ENCODE results near the gene FAM13C. TPM values are rescaled to one million over a fixed set of nuclear protein-coding genes. Genes with fewer than 3 reads are reported as not detected.

Gene FAM13C
- total RNA-seq, 1 experiment from 2014 or later = 0.07 TPM

DNA sequence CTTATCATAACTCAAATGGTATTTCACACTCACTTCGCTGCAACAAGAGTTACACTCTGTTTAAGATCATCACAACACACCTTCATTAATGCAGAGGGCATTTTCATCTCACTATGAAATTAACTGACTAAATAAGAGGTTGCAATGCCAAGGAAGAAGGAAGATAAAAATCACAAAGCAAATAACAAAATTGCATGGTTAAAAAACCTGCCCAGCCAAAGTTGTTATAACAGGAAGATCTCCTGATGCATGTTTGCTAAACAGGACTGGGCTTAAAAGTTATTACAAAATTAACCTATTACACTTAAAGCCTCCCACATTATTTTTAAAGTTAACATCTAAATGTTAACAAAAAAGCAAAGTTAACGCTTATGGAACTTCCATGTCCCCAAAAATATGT lies 11.8 kb downstream of the FAM13C start:
- POLR2A ChIA-PET (ENCODE audit: unreplicated experiment) = no interaction called here
- Histone ChIP-seq H3K4me2 (ENCODE audit: low read length) (no peak overlapping the region), H3K27me3 (ENCODE audit: low read length) (peaks cover 26% of the 10 kb centered on the region), H3F3A (ENCODE audit: low read length, unreplicated experiment) (no peaks in the 10 kb centered on the region), H3K79me2 (ENCODE audit: low read length) (no peaks in the 10 kb centered on the region), H3K4me1 (ENCODE audit: insufficient read depth, low read length) (no peaks in the 10 kb centered on the region), H3K27ac (ENCODE audit: low read length) (no peak overlapping the region), H2AFZ (ENCODE audit: low read length) (no peak overlapping the region), H3K36me3 (ENCODE audit: low read depth, low read length) (no peaks in the 10 kb centered on the region), H4K20me1 (ENCODE audit: low read length) (no peaks in the 10 kb centered on the region), H3K9ac (ENCODE audit: low read length) (no peak overlapping the region), H3K4me3 (ENCODE audit: low read length) (no peak overlapping the region), H3K9me2 (replicated peaks; ENCODE audit: low read length) (no peaks in the 10 kb centered on the region), H3K9me3 (ENCODE audit: low read length) (no peaks in the 10 kb centered on the region)
- no TSS peak for BruUV-seq (replicated peaks)
- CTCF ChIA-PET = no interaction called here
- DNase-seq = peak; percentile 19
- TF ChIP-seq EZH2phosphoT487 (IDR thresholded peaks at IDR 0.05; ENCODE audit: borderline replicate concordance, low read length) (no peak), EZH2 (IDR thresholded peaks at IDR 0.05; ENCODE audit: low read length, unreplicated experiment) (no peak)
- TF ChIP-seq, protein P1, sequence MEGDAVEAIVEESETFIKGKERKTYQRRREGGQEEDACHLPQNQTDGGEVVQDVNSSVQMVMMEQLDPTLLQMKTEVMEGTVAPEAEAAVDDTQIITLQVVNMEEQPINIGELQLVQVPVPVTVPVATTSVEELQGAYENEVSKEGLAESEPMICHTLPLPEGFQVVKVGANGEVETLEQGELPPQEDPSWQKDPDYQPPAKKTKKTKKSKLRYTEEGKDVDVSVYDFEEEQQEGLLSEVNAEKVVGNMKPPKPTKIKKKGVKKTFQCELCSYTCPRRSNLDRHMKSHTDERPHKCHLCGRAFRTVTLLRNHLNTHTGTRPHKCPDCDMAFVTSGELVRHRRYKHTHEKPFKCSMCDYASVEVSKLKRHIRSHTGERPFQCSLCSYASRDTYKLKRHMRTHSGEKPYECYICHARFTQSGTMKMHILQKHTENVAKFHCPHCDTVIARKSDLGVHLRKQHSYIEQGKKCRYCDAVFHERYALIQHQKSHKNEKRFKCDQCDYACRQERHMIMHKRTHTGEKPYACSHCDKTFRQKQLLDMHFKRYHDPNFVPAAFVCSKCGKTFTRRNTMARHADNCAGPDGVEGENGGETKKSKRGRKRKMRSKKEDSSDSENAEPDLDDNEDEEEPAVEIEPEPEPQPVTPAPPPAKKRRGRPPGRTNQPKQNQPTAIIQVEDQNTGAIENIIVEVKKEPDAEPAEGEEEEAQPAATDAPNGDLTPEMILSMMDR (conservative IDR thresholded peaks at IDR 0.05; ENCODE audit: low read depth, low read length) = no peak
- intact Hi-C loops (cut with micrococcal nuclease) = no loop called here
- ATAC-seq = no peak

DNA sequence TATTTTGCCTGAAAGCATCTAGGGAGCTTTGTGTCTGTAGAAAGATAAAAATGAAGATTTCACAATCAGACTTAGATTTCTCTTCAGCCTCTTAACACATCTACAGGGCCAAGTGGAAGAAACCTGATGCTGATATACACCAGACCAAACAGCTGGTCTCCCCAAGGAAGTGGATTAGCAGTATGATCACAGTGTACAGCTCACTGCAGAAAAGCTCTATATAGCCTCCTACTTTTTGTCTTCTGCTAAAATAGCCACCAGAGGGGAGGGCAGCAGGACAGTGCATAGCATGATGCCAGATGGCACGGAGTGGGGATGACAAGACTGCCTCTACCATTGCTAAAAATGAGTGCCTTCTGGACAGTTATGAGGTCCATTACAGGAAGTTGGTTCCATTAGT lies 16.0 kb downstream of the FAM13C start:
- Histone ChIP-seq H3K79me2 (ENCODE audit: low read length) (no peaks in the 10 kb centered on the region), H3K9me2 (replicated peaks; ENCODE audit: low read length) (no peaks in the 10 kb centered on the region), H3K4me3 (ENCODE audit: low read length) (no peak overlapping the region), H3K36me3 (ENCODE audit: low read depth, low read length) (no peaks in the 10 kb centered on the region), H4K20me1 (ENCODE audit: low read length) (no peaks in the 10 kb centered on the region), H3K4me1 (ENCODE audit: insufficient read depth, low read length) (no peaks in the 10 kb centered on the region), H3K27me3 (ENCODE audit: low read length) (peaks cover 47% of the 10 kb centered on the region), H3K27ac (ENCODE audit: low read length) (no peak overlapping the region), H3F3A (ENCODE audit: low read length, unreplicated experiment) (no peaks in the 10 kb centered on the region), H3K9ac (ENCODE audit: low read length) (no peak overlapping the region), H3K4me2 (ENCODE audit: low read length) (no peak overlapping the region), H3K9me3 (ENCODE audit: low read length) (no peaks in the 10 kb centered on the region), H2AFZ (ENCODE audit: low read length) (no peak overlapping the region)
- DNase-seq (no peak), ATAC-seq (no peak)
- TF ChIP-seq EZH2phosphoT487 (IDR thresholded peaks at IDR 0.05; ENCODE audit: borderline replicate concordance, low read length) (no peak), EZH2 (IDR thresholded peaks at IDR 0.05; ENCODE audit: low read length, unreplicated experiment) (no peak)
- TF ChIP-seq, protein P1 (conservative IDR thresholded peaks at IDR 0.05; ENCODE audit: low read depth, low read length) = no peak
- POLR2A ChIA-PET (ENCODE audit: unreplicated experiment) = no interaction called here
- BruUV-seq (replicated peaks) = no TSS peak
- CTCF ChIA-PET = no interaction called here
- intact Hi-C loops (cut with micrococcal nuclease) = no loop called here

DNA sequence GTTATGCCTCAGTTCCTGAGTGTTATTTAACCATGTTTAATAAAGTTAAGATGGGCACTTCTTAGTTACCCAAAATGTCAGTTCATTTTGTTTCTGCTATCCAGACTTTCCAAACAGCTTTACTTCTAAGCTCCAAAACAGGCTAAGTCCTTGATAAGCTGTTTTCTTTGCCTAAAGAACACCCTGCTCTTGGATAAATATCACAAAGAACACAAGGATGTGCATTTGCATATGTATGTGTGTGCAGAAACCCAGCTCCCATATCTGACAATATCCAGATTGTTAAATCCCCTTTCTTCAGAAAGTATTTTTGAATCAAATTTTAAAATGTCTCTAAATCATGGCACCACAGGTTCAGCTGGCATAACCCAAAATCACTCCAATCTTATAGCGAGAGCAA lies 19.6 kb downstream of the FAM13C start:
- H3K9me3 ChIP-seq (ENCODE audit: low read length) = no peaks in the 10 kb centered on the region
- H3K4me2 ChIP-seq (ENCODE audit: low read length) = no peak overlapping the region
- no peak overlapping the region for H3K4me3 ChIP-seq (ENCODE audit: low read length)
- intact Hi-C loops (cut with micrococcal nuclease) = no loop called here
- no peak for ATAC-seq
- no peaks in the 10 kb centered on the region for H3K4me1 ChIP-seq (ENCODE audit: insufficient read depth, low read length)
- ChIA-PET POLR2A (ENCODE audit: unreplicated experiment) (no interaction called here), CTCF (no interaction called here)
- no peaks in the 10 kb centered on the region for H3F3A ChIP-seq (ENCODE audit: low read length, unreplicated experiment)
- H3K27ac ChIP-seq (ENCODE audit: low read length) = no peak overlapping the region
- H3K36me3 ChIP-seq (ENCODE audit: low read depth, low read length) = no peaks in the 10 kb centered on the region
- H3K27me3 ChIP-seq (ENCODE audit: low read length) = peaks cover 72% of the 10 kb centered on the region
- H3K79me2 ChIP-seq (ENCODE audit: low read length) = no peaks in the 10 kb centered on the region
- no peak overlapping the region for H3K9ac ChIP-seq (ENCODE audit: low read length)
- no peak for TF ChIP-seq EZH2phosphoT487 (IDR thresholded peaks at IDR 0.05; ENCODE audit: borderline replicate concordance, low read length)
- no peak for TF ChIP-seq EZH2 (IDR thresholded peaks at IDR 0.05; ENCODE audit: low read length, unreplicated experiment)
- TF ChIP-seq, protein P1 (conservative IDR thresholded peaks at IDR 0.05; ENCODE audit: low read depth, low read length) = no peak
- no peak for DNase-seq
- H4K20me1 ChIP-seq (ENCODE audit: low read length) = no peaks in the 10 kb centered on the region
- no peak overlapping the region for H2AFZ ChIP-seq (ENCODE audit: low read length)
- no peaks in the 10 kb centered on the region for H3K9me2 ChIP-seq (replicated peaks; ENCODE audit: low read length)
- BruUV-seq (replicated peaks) = no TSS peak

Data from PC-3 (cell line).